ENCODE measurements around the gene STK32A.

DNA sequence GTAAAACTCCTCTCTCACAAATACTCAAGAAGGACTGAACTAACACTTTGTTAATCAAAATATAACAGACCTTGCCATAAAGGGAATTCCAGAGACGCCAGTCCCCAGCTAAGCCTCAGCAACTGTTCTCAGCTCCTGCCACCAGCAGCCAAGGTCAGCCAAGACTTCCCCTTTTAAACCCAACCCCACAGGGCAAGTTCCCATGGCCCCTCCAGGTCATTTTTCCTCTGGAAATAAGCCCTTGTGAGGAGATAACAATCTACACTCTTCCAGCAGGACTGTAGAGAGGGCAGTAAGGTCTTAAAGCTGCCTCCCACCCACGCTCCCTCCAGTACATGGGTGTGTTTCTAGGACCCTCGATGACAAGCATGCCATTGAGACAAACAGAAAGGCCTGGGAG, 196.8 kb downstream of the STK32A start:
- TF ChIP-seq, protein P1, sequence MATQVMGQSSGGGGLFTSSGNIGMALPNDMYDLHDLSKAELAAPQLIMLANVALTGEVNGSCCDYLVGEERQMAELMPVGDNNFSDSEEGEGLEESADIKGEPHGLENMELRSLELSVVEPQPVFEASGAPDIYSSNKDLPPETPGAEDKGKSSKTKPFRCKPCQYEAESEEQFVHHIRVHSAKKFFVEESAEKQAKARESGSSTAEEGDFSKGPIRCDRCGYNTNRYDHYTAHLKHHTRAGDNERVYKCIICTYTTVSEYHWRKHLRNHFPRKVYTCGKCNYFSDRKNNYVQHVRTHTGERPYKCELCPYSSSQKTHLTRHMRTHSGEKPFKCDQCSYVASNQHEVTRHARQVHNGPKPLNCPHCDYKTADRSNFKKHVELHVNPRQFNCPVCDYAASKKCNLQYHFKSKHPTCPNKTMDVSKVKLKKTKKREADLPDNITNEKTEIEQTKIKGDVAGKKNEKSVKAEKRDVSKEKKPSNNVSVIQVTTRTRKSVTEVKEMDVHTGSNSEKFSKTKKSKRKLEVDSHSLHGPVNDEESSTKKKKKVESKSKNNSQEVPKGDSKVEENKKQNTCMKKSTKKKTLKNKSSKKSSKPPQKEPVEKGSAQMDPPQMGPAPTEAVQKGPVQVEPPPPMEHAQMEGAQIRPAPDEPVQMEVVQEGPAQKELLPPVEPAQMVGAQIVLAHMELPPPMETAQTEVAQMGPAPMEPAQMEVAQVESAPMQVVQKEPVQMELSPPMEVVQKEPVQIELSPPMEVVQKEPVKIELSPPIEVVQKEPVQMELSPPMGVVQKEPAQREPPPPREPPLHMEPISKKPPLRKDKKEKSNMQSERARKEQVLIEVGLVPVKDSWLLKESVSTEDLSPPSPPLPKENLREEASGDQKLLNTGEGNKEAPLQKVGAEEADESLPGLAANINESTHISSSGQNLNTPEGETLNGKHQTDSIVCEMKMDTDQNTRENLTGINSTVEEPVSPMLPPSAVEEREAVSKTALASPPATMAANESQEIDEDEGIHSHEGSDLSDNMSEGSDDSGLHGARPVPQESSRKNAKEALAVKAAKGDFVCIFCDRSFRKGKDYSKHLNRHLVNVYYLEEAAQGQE (IDR thresholded peaks at IDR 0.05): no peak
- TF ChIP-seq SP1 (IDR thresholded peaks at IDR 0.05): no peak
- no peak for TF ChIP-seq CTCF (IDR thresholded peaks at IDR 0.05; ENCODE audit: low read depth, low read length, missing input control)
- TF ChIP-seq, protein P2, sequence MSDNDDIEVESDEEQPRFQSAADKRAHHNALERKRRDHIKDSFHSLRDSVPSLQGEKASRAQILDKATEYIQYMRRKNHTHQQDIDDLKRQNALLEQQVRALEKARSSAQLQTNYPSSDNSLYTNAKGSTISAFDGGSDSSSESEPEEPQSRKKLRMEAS (IDR thresholded peaks at IDR 0.05): no peak
- no peak for TF ChIP-seq FOXA1 (IDR thresholded peaks at IDR 0.05)
- no peak for TF ChIP-seq RAD21 (IDR thresholded peaks at IDR 0.05)
- no peak for TF ChIP-seq EGR1 (IDR thresholded peaks at IDR 0.05; ENCODE audit: low read depth in 2 of 2)
- no peak for TF ChIP-seq GABPA (IDR thresholded peaks at IDR 0.05 in 1 of 2, conservative IDR thresholded peaks at IDR 0.05 in 1 of 2)
- TF ChIP-seq YY1 (IDR thresholded peaks at IDR 0.05): no peak
- no peak for TF ChIP-seq TAF1 (conservative IDR thresholded peaks at IDR 0.05)

Data from liver (tissue), 3 donors.